LNCaP clone FGC (cell line): ENCODE measurements around the gene ARFGEF2.

Source experiments
- DNase-seq: peaks from one replicate; pipeline ENCODE4 v3.0.0-alpha.2; 2011; ENCODE audit warnings: low read depth
- H3K4me3 ChIP-seq: 2 replicates; pipeline ENCODE4 v1.5.1; 2011; ENCODE audit warnings: mild to moderate bottlenecking, low read depth, low read length, control low read depth
- CTCF ChIP-seq: IDR thresholded peaks from 2 replicates; pipeline ENCODE4 v1.5.1; 2012; ENCODE audit warnings: mild to moderate bottlenecking; ENCODE audit not compliant: control insufficient read depth, insufficient read depth; ENCODE audit errors: extremely low read depth

The ARFGEF2 gene

GRCh38 chr20:48898896-48899530 is 22.5 kb upstream of the ARFGEF2 start:
- no peak for TF ChIP-seq CTCF
- no peak overlapping the region for H3K4me3 ChIP-seq
- DNase-seq: no peak

- DNase-seq: no peak
- H3K4me3 ChIP-seq: no peak overlapping the region
- TF ChIP-seq CTCF: no peak
These were observed 21.6 kb upstream of the ARFGEF2 start for GRCh38 chr20:48899881-48900280.

- no peak overlapping the region for H3K4me3 ChIP-seq
- no peak for TF ChIP-seq CTCF
- DNase-seq: no peak
These were observed 20.2 kb upstream of the ARFGEF2 start for GRCh38 chr20:48901326-48901725.

- no peak for TF ChIP-seq CTCF
- no peak for DNase-seq
- no peak overlapping the region for H3K4me3 ChIP-seq
These were observed 17.8 kb upstream of the ARFGEF2 start for GRCh38 chr20:48903705-48904104.

GRCh38 chr20:48904566-48905296 is 16.8 kb upstream of the ARFGEF2 start:
- DNase-seq: no peak
- TF ChIP-seq CTCF: peak; percentile 70
- no peak overlapping the region for H3K4me3 ChIP-seq

GRCh38 chr20:48905297-48905647 is 16.2 kb upstream of the ARFGEF2 start:
- H3K4me3 ChIP-seq: no peak overlapping the region
- no peak for DNase-seq
- TF ChIP-seq CTCF: no peak
